ENCODE data around the gene SCNN1A. TPM values are rescaled to one million over a fixed set of nuclear protein-coding genes. Genes with fewer than 3 reads are reported as not detected.
A peak's percentile ranks its signal among the peaks of the same experiment; 100 is the strongest.

SCNN1A gene
- total RNA-seq, 1 experiment from 2014 or later, result 118 TPM

GRCh38 chr12:6423267-6424007 lies 48.1 kb upstream of the SCNN1A start (continued):
- peak; percentile 78 to 90 (median 90) for TF ChIP-seq CTCF (IDR thresholded peaks at IDR 0.05 in 2 of 3, conservative IDR thresholded peaks at IDR 0.05 in 1 of 3; ENCODE audit: borderline replicate concordance in 1 of 3, insufficient read depth in 1 of 3, low read depth in 2 of 3, low read length in 2 of 3)
- TF ChIP-seq POLR2AphosphoS5 (IDR thresholded peaks at IDR 0.05; ENCODE audit: low read depth, low read length), result peak; percentile 27; the same call in 1 of the 2 replicates

GRCh38 chr12:6420364-6420763 lies 45.0 kb upstream of the SCNN1A start:
- Histone ChIP-seq H4K20me1 (ENCODE audit: insufficient read depth) (no peaks in the 10 kb centered on the region), H3K4me1 (ENCODE audit: control insufficient read depth in 1 of 2, insufficient read depth in 2 of 2, low read length in 2 of 2) (peaks cover 0 to 11% of the 10 kb centered on the region in 2 experiments; a peak in 3 of 4 replicates), H3K4me2 (ENCODE audit: low read length) (no peak overlapping the region), H3K27me3 (ENCODE audit: insufficient read depth, low read length) (no peaks in the 10 kb centered on the region), H3K27ac (ENCODE audit: low read depth, low read length) (no peak overlapping the region), H3K36me3 (ENCODE audit: control insufficient read depth in 1 of 2, insufficient read depth in 2 of 2, low read length in 2 of 2) (peaks cover 0 to 7% of the 10 kb centered on the region in 2 experiments; a peak in 1 of 4 replicates), H3K9me3 (ENCODE audit: control insufficient read depth in 1 of 2, insufficient read depth in 1 of 2, low read depth in 1 of 2, low read length in 2 of 2) (no peaks in the 10 kb centered on the region), H3K9me2 (ENCODE audit: insufficient read depth) (no peaks in the 10 kb centered on the region; the same call in 1 of the 2 replicates), H2AFZ (ENCODE audit: low read depth, low read length, poor library complexity, severe bottlenecking) (no peak overlapping the region), H3K4me3 (replicated peaks in 1 of 2; ENCODE audit: low read depth in 1 of 2, low read length in 2 of 2) (no peak overlapping the region), H3K79me2 (ENCODE audit: insufficient read depth, low read length) (no peaks in the 10 kb centered on the region), H3K9ac (ENCODE audit: low read length) (no peak overlapping the region)
- intact Hi-C loops (cut with micrococcal nuclease), result no loop called here
- TF ChIP-seq ZNF274 (IDR thresholded peaks at IDR 0.05; ENCODE audit: low read depth, low read length) (no peak), FOSL1 (IDR thresholded peaks at IDR 0.05; ENCODE audit: low read depth) (no peak), SP1 (IDR thresholded peaks at IDR 0.05; ENCODE audit: low read depth) (no peak), JUND (IDR thresholded peaks at IDR 0.05) (no peak), ATF3 (IDR thresholded peaks at IDR 0.05) (no peak), YY1 (IDR thresholded peaks at IDR 0.05; ENCODE audit: extremely low read depth, insufficient replicate concordance, low read depth, low read length) (no peak), CBX3 (IDR thresholded peaks at IDR 0.05; ENCODE audit: low read depth) (no peak)
- TF ChIP-seq, protein P1, sequence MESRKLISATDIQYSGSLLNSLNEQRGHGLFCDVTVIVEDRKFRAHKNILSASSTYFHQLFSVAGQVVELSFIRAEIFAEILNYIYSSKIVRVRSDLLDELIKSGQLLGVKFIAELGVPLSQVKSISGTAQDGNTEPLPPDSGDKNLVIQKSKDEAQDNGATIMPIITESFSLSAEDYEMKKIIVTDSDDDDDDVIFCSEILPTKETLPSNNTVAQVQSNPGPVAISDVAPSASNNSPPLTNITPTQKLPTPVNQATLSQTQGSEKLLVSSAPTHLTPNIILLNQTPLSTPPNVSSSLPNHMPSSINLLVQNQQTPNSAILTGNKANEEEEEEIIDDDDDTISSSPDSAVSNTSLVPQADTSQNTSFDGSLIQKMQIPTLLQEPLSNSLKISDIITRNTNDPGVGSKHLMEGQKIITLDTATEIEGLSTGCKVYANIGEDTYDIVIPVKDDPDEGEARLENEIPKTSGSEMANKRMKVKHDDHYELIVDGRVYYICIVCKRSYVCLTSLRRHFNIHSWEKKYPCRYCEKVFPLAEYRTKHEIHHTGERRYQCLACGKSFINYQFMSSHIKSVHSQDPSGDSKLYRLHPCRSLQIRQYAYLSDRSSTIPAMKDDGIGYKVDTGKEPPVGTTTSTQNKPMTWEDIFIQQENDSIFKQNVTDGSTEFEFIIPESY (IDR thresholded peaks at IDR 0.05; ENCODE audit: extremely low read depth, insufficient replicate concordance, low read length), result no peak
- CTCF ChIA-PET, result no interaction called here
- POLR2A ChIA-PET, result no interaction called here
- no TSS peak for BruUV-seq (replicated peaks)
- DNase-seq (ENCODE audit: low read depth, low spot score) (no peak), ATAC-seq (no peak)
- RAD21 ChIA-PET (ENCODE audit: low non-redundant PET in 1 of 2, low total read pairs in 2 of 2, uncharacterized antibody in 2 of 2, unreplicated experiment in 2 of 2), result no interaction called here
